Panc1 (cell line): ENCODE results near the gene PLCE1.

Experiments
- TF ChIP-seq, protein P1 (sequence below): fragments of 450-650 bp; IDR thresholded peaks from 2 replicates; pipeline ENCODE4 v1.5.1; 2017; ENCODE audit warnings: mild to moderate bottlenecking
- TF ChIP-seq, protein P2 (sequence below), 2 experiments: IDR thresholded peaks; 2 replicates each; pipeline ENCODE4 v1.6.1; 2011 to 2012; ENCODE audit warnings: low read depth in 2 of 2, control low read depth in 1 of 2, low read length in 1 of 2, mild to moderate bottlenecking in 1 of 2, moderate library complexity in 1 of 2; ENCODE audit not compliant: insufficient read depth in 1 of 2

GRCh38 chr10:94035982-94036765 lies 42.4 kb downstream of the PLCE1 start:
- TF ChIP-seq, protein P1, sequence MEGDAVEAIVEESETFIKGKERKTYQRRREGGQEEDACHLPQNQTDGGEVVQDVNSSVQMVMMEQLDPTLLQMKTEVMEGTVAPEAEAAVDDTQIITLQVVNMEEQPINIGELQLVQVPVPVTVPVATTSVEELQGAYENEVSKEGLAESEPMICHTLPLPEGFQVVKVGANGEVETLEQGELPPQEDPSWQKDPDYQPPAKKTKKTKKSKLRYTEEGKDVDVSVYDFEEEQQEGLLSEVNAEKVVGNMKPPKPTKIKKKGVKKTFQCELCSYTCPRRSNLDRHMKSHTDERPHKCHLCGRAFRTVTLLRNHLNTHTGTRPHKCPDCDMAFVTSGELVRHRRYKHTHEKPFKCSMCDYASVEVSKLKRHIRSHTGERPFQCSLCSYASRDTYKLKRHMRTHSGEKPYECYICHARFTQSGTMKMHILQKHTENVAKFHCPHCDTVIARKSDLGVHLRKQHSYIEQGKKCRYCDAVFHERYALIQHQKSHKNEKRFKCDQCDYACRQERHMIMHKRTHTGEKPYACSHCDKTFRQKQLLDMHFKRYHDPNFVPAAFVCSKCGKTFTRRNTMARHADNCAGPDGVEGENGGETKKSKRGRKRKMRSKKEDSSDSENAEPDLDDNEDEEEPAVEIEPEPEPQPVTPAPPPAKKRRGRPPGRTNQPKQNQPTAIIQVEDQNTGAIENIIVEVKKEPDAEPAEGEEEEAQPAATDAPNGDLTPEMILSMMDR = no peak
- TF ChIP-seq, protein P2, sequence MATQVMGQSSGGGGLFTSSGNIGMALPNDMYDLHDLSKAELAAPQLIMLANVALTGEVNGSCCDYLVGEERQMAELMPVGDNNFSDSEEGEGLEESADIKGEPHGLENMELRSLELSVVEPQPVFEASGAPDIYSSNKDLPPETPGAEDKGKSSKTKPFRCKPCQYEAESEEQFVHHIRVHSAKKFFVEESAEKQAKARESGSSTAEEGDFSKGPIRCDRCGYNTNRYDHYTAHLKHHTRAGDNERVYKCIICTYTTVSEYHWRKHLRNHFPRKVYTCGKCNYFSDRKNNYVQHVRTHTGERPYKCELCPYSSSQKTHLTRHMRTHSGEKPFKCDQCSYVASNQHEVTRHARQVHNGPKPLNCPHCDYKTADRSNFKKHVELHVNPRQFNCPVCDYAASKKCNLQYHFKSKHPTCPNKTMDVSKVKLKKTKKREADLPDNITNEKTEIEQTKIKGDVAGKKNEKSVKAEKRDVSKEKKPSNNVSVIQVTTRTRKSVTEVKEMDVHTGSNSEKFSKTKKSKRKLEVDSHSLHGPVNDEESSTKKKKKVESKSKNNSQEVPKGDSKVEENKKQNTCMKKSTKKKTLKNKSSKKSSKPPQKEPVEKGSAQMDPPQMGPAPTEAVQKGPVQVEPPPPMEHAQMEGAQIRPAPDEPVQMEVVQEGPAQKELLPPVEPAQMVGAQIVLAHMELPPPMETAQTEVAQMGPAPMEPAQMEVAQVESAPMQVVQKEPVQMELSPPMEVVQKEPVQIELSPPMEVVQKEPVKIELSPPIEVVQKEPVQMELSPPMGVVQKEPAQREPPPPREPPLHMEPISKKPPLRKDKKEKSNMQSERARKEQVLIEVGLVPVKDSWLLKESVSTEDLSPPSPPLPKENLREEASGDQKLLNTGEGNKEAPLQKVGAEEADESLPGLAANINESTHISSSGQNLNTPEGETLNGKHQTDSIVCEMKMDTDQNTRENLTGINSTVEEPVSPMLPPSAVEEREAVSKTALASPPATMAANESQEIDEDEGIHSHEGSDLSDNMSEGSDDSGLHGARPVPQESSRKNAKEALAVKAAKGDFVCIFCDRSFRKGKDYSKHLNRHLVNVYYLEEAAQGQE (IDR thresholded peaks at IDR 0.05; ENCODE audit: insufficient read depth in 1 of 2, low read depth in 2 of 2, low read length in 1 of 2) = no peak
